K562 (cell line): ENCODE data around the gene DPEP2NB. TPM values are rescaled to one million over a fixed set of nuclear protein-coding genes. Genes with fewer than 3 reads are reported as not detected.
A peak's percentile ranks its signal among the peaks of the same experiment; 100 is the strongest.

Experiments
- CREB1 ChIP-seq, 2 experiments: sonication (generic) in 1 of 2; formaldehyde crosslinking in 1 of 2; IDR thresholded peaks; 2 replicates each; pipeline versions ENCODE4 v1.6.1 to v1.8.0; 2012 to 2022; ENCODE audit warnings: inconsistent platforms in 1 of 2, mild to moderate bottlenecking in 1 of 2, missing genetic modification reagents in 1 of 2, moderate library complexity in 1 of 2
- NFXL1 ChIP-seq: fragments of 450-650 bp; formaldehyde crosslinking; IDR thresholded peaks from 2 replicates; pipeline ENCODE4 v1.4.0; 2021; ENCODE audit warnings: mild to moderate bottlenecking
- SMARCA5 ChIP-seq: fragments of 450-650 bp; IDR thresholded peaks from 2 replicates; pipeline ENCODE4 v1.6.1; 2016
- SNIP1 ChIP-seq: fragments of 450-650 bp; IDR thresholded peaks from 2 replicates; pipeline ENCODE4 v1.7.1; 2017; ENCODE audit warnings: low read depth, mild to moderate bottlenecking
- SUPT5H ChIP-seq: fragments of 450-650 bp; IDR thresholded peaks from 2 replicates; pipeline ENCODE4 v1.6.1; 2016
- polyA plus RNA-seq, 8 experiments: library from polyadenylated mRNA; depleted of rRNA in 4 of 8; stranded (reverse) in 5 of 8; unstranded in 3 of 8; fragments of >200 nt; fragmentation: Nextera tagmentation in 2 of 8; fragmentation: Illumina TruSeq in 1 of 8; extraction: Ambion mirVana in 2 of 8; extraction: Trizol in 1 of 8; gene quantifications; 2 replicates each; pipeline versions ENCODE4 v1.2.1 to v1.2.3, GENCODE V29; 2011 to 2014; ENCODE audit warnings: inconsistent platforms in 1 of 8, missing spikeins in 1 of 8
- total RNA-seq, 7 experiments: library from RNA; depleted of rRNA in 6 of 7; stranded (reverse); fragments of >200 nt in 6 of 7; fragmentation: Illumina TruSeq in 2 of 7; extraction: Trizol in 2 of 7; gene quantifications; 2 replicates each; pipeline versions ENCODE4 v1.2.1 to v1.2.3, GENCODE V29; 2011 to 2021; ENCODE audit warnings: low replicate concordance in 1 of 7
- TF ChIP-seq, protein P1 (sequence below): sonication (generic); formaldehyde crosslinking; IDR thresholded peaks from 2 replicates; pipeline ENCODE4 v1.8.1; 2022; ENCODE audit warnings: missing genetic modification reagents
- TF ChIP-seq, protein P2 (sequence below), 2 experiments: fragments of 450-650 bp in 1 of 2; sonication (generic) in 1 of 2; formaldehyde crosslinking in 1 of 2; IDR thresholded peaks; 2 replicates each; pipeline versions ENCODE4 v1.7.1 to v1.9.0; 2016 to 2022; ENCODE audit warnings: inconsistent platforms in 1 of 2, mild to moderate bottlenecking in 1 of 2, missing genetic modification reagents in 1 of 2
- TF ChIP-seq, protein P3 (sequence below): sonication (generic); formaldehyde crosslinking; IDR thresholded peaks from 2 replicates; pipeline ENCODE4 v1.8.0; 2022; ENCODE audit warnings: mild to moderate bottlenecking, missing genetic modification reagents
- TF ChIP-seq, protein P4 (sequence below), 2 experiments: fragments of 250-450 bp in 1 of 2; fragments of 450-650 bp in 1 of 2; sonication (Bioruptor Pico) in 1 of 2; IDR thresholded peaks; 2 replicates each; pipeline versions ENCODE4 v1.6.1 to v1.8.0; 2016 to 2021; ENCODE audit warnings: mild to moderate bottlenecking in 2 of 2, moderate library complexity in 2 of 2, missing compliant biosample characterization in 1 of 2, missing genetic modification characterization in 1 of 2

The DPEP2NB gene
- total and polyA plus RNA-seq, 9 of the 15 experiments (the other 6 are each of a cell fraction or from before 2014, with no cell fraction given), result not detected

GRCh38 chr16:68022728-68023537 lies 7.2 kb upstream of the DPEP2NB start, which contains the start of the genes DDX28 and DUS2 (continued):
- TF ChIP-seq, protein P1, sequence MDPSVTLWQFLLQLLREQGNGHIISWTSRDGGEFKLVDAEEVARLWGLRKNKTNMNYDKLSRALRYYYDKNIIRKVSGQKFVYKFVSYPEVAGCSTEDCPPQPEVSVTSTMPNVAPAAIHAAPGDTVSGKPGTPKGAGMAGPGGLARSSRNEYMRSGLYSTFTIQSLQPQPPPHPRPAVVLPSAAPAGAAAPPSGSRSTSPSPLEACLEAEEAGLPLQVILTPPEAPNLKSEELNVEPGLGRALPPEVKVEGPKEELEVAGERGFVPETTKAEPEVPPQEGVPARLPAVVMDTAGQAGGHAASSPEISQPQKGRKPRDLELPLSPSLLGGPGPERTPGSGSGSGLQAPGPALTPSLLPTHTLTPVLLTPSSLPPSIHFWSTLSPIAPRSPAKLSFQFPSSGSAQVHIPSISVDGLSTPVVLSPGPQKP (CRISPR knock-in tag), result no peak
- TF ChIP-seq NFXL1 (CRISPR knock-in tag), result no peak
- TF ChIP-seq, protein P2, sequence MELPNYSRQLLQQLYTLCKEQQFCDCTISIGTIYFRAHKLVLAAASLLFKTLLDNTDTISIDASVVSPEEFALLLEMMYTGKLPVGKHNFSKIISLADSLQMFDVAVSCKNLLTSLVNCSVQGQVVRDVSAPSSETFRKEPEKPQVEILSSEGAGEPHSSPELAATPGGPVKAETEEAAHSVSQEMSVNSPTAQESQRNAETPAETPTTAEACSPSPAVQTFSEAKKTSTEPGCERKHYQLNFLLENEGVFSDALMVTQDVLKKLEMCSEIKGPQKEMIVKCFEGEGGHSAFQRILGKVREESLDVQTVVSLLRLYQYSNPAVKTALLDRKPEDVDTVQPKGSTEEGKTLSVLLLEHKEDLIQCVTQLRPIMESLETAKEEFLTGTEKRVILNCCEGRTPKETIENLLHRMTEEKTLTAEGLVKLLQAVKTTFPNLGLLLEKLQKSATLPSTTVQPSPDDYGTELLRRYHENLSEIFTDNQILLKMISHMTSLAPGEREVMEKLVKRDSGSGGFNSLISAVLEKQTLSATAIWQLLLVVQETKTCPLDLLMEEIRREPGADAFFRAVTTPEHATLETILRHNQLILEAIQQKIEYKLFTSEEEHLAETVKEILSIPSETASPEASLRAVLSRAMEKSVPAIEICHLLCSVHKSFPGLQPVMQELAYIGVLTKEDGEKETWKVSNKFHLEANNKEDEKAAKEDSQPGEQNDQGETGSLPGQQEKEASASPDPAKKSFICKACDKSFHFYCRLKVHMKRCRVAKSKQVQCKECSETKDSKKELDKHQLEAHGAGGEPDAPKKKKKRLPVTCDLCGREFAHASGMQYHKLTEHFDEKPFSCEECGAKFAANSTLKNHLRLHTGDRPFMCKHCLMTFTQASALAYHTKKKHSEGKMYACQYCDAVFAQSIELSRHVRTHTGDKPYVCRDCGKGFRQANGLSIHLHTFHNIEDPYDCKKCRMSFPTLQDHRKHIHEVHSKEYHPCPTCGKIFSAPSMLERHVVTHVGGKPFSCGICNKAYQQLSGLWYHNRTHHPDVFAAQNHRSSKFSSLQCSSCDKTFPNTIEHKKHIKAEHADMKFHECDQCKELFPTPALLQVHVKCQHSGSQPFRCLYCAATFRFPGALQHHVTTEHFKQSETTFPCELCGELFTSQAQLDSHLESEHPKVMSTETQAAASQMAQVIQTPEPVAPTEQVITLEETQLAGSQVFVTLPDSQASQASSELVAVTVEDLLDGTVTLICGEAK (IDR thresholded peaks at IDR 0.05), result peak; percentile 50
- TF ChIP-seq, protein P2 (CRISPR knock-in tag; IDR thresholded peaks at IDR 0.05), result 0 out of 2 replicates have a peak, but pooled peaks have one; percentile 13
- TF ChIP-seq, protein P3, sequence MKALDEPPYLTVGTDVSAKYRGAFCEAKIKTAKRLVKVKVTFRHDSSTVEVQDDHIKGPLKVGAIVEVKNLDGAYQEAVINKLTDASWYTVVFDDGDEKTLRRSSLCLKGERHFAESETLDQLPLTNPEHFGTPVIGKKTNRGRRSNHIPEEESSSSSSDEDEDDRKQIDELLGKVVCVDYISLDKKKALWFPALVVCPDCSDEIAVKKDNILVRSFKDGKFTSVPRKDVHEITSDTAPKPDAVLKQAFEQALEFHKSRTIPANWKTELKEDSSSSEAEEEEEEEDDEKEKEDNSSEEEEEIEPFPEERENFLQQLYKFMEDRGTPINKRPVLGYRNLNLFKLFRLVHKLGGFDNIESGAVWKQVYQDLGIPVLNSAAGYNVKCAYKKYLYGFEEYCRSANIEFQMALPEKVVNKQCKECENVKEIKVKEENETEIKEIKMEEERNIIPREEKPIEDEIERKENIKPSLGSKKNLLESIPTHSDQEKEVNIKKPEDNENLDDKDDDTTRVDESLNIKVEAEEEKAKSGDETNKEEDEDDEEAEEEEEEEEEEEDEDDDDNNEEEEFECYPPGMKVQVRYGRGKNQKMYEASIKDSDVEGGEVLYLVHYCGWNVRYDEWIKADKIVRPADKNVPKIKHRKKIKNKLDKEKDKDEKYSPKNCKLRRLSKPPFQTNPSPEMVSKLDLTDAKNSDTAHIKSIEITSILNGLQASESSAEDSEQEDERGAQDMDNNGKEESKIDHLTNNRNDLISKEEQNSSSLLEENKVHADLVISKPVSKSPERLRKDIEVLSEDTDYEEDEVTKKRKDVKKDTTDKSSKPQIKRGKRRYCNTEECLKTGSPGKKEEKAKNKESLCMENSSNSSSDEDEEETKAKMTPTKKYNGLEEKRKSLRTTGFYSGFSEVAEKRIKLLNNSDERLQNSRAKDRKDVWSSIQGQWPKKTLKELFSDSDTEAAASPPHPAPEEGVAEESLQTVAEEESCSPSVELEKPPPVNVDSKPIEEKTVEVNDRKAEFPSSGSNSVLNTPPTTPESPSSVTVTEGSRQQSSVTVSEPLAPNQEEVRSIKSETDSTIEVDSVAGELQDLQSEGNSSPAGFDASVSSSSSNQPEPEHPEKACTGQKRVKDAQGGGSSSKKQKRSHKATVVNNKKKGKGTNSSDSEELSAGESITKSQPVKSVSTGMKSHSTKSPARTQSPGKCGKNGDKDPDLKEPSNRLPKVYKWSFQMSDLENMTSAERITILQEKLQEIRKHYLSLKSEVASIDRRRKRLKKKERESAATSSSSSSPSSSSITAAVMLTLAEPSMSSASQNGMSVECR (CRISPR knock-in tag), result peak; percentile 92
- TF ChIP-seq CREB1 (IDR thresholded peaks at IDR 0.05), result peak; percentile 96
- peak; percentile 100 for TF ChIP-seq CREB1 (CRISPR knock-in tag; IDR thresholded peaks at IDR 0.05)
- peak; percentile 89 for TF ChIP-seq SUPT5H
- TF ChIP-seq SNIP1, result no peak
- no peak for TF ChIP-seq SMARCA5
- TF ChIP-seq, protein P4, sequence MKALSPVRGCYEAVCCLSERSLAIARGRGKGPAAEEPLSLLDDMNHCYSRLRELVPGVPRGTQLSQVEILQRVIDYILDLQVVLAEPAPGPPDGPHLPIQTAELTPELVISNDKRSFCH (CRISPR knock-in tag; IDR thresholded peaks at IDR 0.05), result no peak
- TF ChIP-seq, protein P4 (tag; IDR thresholded peaks at IDR 0.05), result no peak
